NCI-H748 treated with DMSO at 0.1 percent for 48 hours (cell line): ENCODE results near the gene TMLHE.
"Not testable (repeated sequence)": the region's sequence is repeated elsewhere in the genome, so short reads cannot be mapped to it uniquely, and the experiment has no call there.

Source experiments
- DNase-seq: peaks from one replicate; lab custom pipeline; 2025; lab: John Stamatoyannopoulos, UW

The TMLHE gene

DNA sequence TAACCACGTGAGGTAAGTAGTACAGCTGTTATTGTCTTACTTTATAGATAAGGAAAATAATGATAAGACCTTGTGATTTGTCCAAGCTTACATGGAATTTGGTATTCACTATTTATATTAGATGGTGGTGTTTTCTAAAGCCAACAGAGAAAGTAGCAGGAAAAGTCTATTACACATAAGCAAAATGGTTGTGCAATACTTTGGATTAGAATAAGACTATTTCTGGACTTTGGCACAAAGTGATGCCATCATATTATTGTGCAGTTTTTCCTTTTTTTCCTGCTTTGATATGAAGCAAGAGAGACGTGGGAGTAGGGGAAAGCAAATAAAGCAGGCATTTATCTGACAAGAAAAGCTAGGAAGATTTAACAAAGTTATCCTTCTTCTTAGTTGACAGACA lies 117.6 kb downstream of the TMLHE start:
- DNase-seq: not testable (repeated sequence)

DNA sequence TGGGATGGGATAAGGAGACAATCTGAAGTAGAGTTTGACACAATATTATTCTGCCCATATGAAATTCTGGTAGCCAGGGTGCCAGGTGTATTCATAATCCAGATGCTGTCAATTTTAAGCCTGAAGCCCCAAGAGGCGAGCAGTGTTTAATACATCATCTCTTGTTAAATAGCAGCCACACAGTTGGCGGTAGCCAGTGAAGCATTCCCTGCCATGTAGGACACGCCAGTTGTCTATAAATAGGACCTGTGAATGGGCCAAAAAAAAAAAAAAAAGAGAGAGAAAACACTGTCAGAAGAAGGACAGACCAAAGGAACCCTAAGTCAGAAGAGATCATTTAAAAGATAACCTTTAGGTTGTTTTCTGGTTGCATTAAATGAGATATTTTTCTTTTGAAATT lies 121.3 kb downstream of the TMLHE start:
- DNase-seq: not testable (repeated sequence)

DNA sequence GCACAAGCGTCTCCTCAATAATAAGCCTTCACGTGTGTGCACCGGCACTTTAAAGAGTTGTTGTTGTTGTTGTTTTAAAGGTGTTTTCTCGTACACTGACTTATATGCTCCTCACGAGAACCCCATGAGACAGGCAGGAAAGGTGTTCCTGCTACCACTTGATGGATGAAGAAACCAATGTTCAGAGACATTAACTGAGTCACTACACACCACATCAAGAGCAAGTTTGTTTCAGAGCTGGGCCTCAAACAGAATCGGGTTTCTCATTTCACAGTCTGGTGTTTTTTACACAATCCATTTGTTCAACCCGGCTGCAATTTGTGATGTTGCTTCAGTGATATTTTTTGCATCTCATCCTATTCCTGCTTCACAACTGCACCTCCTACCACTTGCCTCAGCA lies 135.6 kb downstream of the TMLHE start:
- DNase-seq: not testable (repeated sequence)

DNA sequence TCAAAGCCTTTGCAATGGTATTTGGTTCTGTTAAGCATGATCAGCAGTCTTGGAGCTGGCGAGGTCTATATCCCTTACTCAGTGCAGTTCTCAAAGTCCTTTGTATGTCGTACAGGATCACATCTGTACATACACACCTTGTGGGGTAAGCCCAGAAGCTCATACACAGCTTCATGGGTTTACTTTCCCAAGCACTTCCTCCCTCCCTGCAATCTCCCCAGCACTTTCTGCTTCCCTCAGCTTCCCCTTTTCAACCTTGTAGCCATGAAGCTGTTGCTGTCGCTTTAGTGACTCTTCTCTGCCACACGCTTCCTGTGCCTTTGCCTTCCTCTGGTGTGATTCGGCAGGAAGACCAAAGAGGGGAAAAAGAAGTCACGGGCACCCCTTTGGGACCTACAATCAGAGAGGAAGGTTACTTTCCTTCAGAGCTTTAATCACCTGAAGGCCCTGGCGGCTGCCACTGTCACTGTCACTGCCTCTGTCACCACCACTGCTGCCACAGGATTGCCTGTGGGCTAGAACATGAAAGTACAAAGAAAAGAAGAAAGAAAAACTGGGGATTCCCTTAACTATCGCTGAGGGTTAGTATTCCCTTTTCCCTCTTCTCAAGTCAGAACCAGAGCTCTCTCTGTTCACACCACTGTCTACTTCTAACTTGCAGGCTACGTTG lies 146.3 kb downstream of the TMLHE start:
- not testable (repeated sequence) for DNase-seq

GRCh38 chrX:155460501-155460900 lies 152.3 kb downstream of the TMLHE start:
- DNase-seq: not testable (repeated sequence)

DNA sequence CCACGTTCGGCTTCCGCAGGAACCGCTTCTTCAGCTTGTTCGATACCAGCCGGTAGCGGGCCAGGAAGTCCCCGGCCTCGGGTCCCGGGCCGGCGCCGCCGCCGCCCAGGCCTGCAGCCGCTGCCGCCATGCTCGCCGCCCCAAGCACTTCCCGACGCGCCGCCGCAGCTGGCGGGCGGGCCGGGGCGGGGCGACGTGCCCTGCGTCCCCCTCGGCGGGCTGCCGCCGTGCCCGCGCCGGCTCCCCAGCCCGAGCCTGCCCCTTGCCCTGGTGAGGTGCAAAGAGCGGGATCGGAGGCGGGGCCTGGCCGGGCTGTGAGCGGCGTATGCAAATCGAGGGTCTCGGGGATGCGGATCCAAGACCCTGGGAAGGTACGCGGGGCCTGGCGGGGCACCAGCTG lies 154.3 kb downstream of the TMLHE start, which contains the start of gene F8A3:
F8A3 (minus strand) TSS at position 150 of the 400 bp plus-strand sequence; CDS start at position 130, 20 bp downstream.
- not testable (repeated sequence) for DNase-seq

DNA sequence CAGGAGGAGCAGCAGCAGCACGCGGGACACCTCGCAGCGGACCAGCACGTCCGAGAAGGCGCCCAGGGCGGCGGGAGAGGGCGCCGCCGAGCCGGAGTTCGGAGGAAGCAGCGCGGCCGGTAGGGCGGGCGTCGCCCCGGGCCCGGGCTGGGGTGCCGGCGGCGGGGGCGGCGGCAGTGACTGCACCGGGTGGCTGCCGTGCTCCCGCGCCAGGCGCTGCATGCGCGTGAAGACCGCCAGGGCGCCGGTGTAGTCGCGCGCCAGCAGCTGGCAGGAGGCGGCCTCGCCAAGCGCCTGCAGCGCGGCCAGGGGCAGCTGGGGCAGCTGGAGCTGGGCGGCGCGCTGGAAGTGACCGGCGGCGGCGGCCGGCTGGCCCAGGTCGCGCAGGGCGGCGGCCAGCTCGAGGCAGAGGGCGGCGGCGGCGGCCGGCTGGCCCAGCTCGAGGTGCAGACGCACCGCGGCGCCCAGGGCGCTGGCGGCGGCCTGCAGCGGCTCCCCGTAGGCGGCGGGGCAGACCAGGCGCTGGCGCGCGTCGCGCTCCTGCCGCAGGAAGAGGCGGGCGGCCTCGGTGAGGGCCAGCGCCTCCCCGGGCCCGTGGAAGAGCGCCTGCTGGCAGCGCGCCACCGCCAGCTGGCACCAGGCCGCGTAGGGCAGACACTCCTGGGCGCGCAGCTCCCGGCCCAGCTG lies 154.8 kb downstream of the TMLHE start:
- not testable (repeated sequence) for DNase-seq

DNA sequence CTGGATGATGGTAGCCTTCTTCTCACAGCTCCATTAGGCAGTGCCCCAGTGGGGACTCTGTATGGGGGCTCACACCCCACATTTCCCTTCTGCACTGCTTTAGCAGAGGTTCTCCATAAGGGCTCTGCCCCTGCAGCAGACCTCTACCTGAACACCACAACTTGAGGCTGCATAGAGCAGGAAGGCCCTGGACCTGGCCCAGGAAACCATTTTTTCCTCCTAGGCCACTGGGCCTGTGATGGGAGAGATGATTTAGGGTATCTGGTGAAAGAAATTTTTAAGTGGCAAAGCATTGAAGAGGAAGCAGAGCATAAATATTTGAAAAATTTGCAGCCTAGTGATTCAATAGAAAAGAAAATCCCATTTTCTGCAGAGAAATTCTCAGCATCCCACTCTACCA lies 171.7 kb downstream of the TMLHE start:
- DNase-seq: no peak
